ENCODE data around the gene PLOD3.

- TF ChIP-seq, protein P1, sequence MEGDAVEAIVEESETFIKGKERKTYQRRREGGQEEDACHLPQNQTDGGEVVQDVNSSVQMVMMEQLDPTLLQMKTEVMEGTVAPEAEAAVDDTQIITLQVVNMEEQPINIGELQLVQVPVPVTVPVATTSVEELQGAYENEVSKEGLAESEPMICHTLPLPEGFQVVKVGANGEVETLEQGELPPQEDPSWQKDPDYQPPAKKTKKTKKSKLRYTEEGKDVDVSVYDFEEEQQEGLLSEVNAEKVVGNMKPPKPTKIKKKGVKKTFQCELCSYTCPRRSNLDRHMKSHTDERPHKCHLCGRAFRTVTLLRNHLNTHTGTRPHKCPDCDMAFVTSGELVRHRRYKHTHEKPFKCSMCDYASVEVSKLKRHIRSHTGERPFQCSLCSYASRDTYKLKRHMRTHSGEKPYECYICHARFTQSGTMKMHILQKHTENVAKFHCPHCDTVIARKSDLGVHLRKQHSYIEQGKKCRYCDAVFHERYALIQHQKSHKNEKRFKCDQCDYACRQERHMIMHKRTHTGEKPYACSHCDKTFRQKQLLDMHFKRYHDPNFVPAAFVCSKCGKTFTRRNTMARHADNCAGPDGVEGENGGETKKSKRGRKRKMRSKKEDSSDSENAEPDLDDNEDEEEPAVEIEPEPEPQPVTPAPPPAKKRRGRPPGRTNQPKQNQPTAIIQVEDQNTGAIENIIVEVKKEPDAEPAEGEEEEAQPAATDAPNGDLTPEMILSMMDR (conservative IDR thresholded peaks at IDR 0.05) = no peak
- peak; percentile 57; the same call in 1 of the 2 replicates for TF ChIP-seq ZFX (IDR thresholded peaks at IDR 0.05)
Observed at GRCh38 chr7:101162551-101163278, 54.7 kb downstream of the PLOD3 start.

Data from C4-2B (cell line).